HepG2 (cell line): Measurements from ENCODE around the gene CD9. TPM values are rescaled to one million over a fixed set of nuclear protein-coding genes. Genes with fewer than 3 reads are reported as not detected.
A peak's percentile ranks its signal among the peaks of the same experiment; 100 is the strongest.

Experiments used
- ADNP ChIP-seq: sonication (generic); formaldehyde crosslinking; IDR thresholded peaks from 2 replicates; pipeline ENCODE4 v1.4.0; 2020; ENCODE audit warnings: missing genetic modification reagents
- EEA1 ChIP-seq: sonication (generic); formaldehyde crosslinking; IDR thresholded peaks from 2 replicates; pipeline ENCODE4 v1.5.1; 2020; ENCODE audit warnings: mild to moderate bottlenecking, missing genetic modification reagents, borderline replicate concordance
- HNRNPLL ChIP-seq: fragments of 200-400 bp; formaldehyde crosslinking; IDR thresholded peaks from 2 replicates; pipeline ENCODE4 v1.6.1; 2017; ENCODE audit warnings: mild to moderate bottlenecking, low read depth, low read length; ENCODE audit not compliant: poor library complexity, severe bottlenecking
- KLF15 ChIP-seq: sonication (generic); formaldehyde crosslinking; IDR thresholded peaks from 2 replicates; pipeline ENCODE4 v1.8.1; 2023; ENCODE audit warnings: borderline replicate concordance, mild to moderate bottlenecking, inconsistent platforms, missing genetic modification reagents, mixed read lengths
- MBD4 ChIP-seq: IDR thresholded peaks from 2 replicates; pipeline ENCODE4 v1.6.1; 2012; ENCODE audit warnings: low read length, inconsistent platforms, borderline replicate concordance
- MED8 ChIP-seq: sonication (generic); formaldehyde crosslinking; IDR thresholded peaks from 2 replicates; pipeline ENCODE4 v1.8.1; 2023; ENCODE audit warnings: mild to moderate bottlenecking, missing genetic modification reagents; ENCODE audit not compliant: insufficient replicate concordance
- NFRKB ChIP-seq: fragments of 450-650 bp; IDR thresholded peaks from 2 replicates; pipeline ENCODE4 v1.6.1; 2017
- PHF5A ChIP-seq: IDR thresholded peaks from one replicate; pipeline ENCODE4 v1.6.1; 2018; ENCODE audit warnings: low read depth, missing genetic modification reagents; ENCODE audit not compliant: unreplicated experiment
- POLR2AphosphoS2 ChIP-seq: IDR thresholded peaks from 2 replicates; pipeline ENCODE4 v1.6.1; 2011; ENCODE audit warnings: low read depth, low read length, improper control_type of control experiment
- RARA ChIP-seq: IDR thresholded peaks from 2 replicates; pipeline ENCODE4 v1.6.1; 2016; ENCODE audit warnings: missing genetic modification reagents, missing compliant biosample characterization
- REST ChIP-seq, 2 experiments: IDR thresholded peaks; 2 replicates each; pipeline ENCODE4 v1.6.1; 2011 to 2012; ENCODE audit warnings: low read length in 2 of 2, borderline replicate concordance in 1 of 2, low read depth in 1 of 2, mild to moderate bottlenecking in 1 of 2, moderate library complexity in 1 of 2
- SAP130 ChIP-seq: IDR thresholded peaks from 2 replicates; pipeline ENCODE4 v1.6.1; 2016; ENCODE audit warnings: low read depth
- SSRP1 ChIP-seq: IDR thresholded peaks from 2 replicates; pipeline ENCODE4 v1.6.1; 2016; ENCODE audit warnings: control low read depth
- YY1 ChIP-seq: IDR thresholded peaks from 2 replicates; pipeline ENCODE4 v1.6.1; 2011; ENCODE audit warnings: low read length, low read depth, moderate library complexity, mild to moderate bottlenecking; ENCODE audit not compliant: insufficient read depth, insufficient replicate concordance
- ZBTB21 ChIP-seq: sonication (generic); formaldehyde crosslinking; IDR thresholded peaks from 2 replicates; pipeline ENCODE4 v1.4.0; 2020; ENCODE audit warnings: missing genetic modification reagents
- ZIK1 ChIP-seq: sonication (generic); formaldehyde crosslinking; IDR thresholded peaks from 2 replicates; pipeline ENCODE4 v1.5.0; 2020; ENCODE audit warnings: mild to moderate bottlenecking, low read depth, missing genetic modification reagents, borderline replicate concordance
- ZKSCAN8 ChIP-seq: IDR thresholded peaks from 2 replicates; pipeline ENCODE4 v1.6.1; 2016; ENCODE audit warnings: borderline replicate concordance, missing genetic modification reagents, missing compliant biosample characterization
- ZNF160 ChIP-seq: sonication (generic); formaldehyde crosslinking; IDR thresholded peaks from 2 replicates; pipeline ENCODE4 v1.8.0; 2022; ENCODE audit warnings: mild to moderate bottlenecking, inconsistent platforms, missing genetic modification reagents
- ZNF749 ChIP-seq: sonication (generic); formaldehyde crosslinking; IDR thresholded peaks from 2 replicates; pipeline ENCODE4 v1.8.0; 2022; ENCODE audit warnings: mild to moderate bottlenecking, missing genetic modification reagents, moderate library complexity, borderline replicate concordance
- polyA plus RNA-seq, 8 experiments: library from polyadenylated mRNA; depleted of rRNA in 3 of 8; stranded (reverse) in 7 of 8; unstranded in 1 of 8; fragments of >200 nt; fragmentation: Illumina TruSeq in 4 of 8; extraction: Trizol in 4 of 8; gene quantifications; 2 replicates each; pipeline versions ENCODE4 v1.2.1 to v1.2.3, GENCODE V29; 2011 to 2016; ENCODE audit warnings: low read depth in 4 of 8, missing spikeins in 1 of 8, mixed read lengths in 1 of 8; ENCODE audit not compliant: insufficient read depth in 1 of 8
- total RNA-seq, 5 experiments: library from RNA; depleted of rRNA; stranded (reverse); fragments of >200 nt; fragmentation: Illumina TruSeq; extraction: Trizol; gene quantifications; 2 replicates each; pipeline ENCODE4 v1.2.3, GENCODE V29; 2016; ENCODE audit warnings: low read depth in 1 of 5
- TF ChIP-seq, protein P1 (sequence below): IDR thresholded peaks from 2 replicates; pipeline ENCODE4 v1.6.1; 2016
- TF ChIP-seq, protein P2 (sequence below): sonication (generic); formaldehyde crosslinking; IDR thresholded peaks from 2 replicates; pipeline ENCODE4 v1.4.0; 2020; ENCODE audit warnings: mild to moderate bottlenecking, missing genetic modification reagents
- TF ChIP-seq, protein P3 (sequence below): sonication (generic); formaldehyde crosslinking; IDR thresholded peaks from 2 replicates; pipeline ENCODE4 v1.9.0; 2021; ENCODE audit warnings: missing genetic modification reagents, borderline replicate concordance
- TF ChIP-seq, protein P4 (sequence below): sonication (generic); formaldehyde crosslinking; IDR thresholded peaks from 2 replicates; pipeline ENCODE4 v1.4.0; 2020; ENCODE audit warnings: missing genetic modification reagents

The CD9 gene
- total and polyA plus RNA-seq, 2 of the 13 experiments (the other 11 are each of a cell fraction or from before 2014, with no cell fraction given), result 5.8 to 38.3 TPM

DNA sequence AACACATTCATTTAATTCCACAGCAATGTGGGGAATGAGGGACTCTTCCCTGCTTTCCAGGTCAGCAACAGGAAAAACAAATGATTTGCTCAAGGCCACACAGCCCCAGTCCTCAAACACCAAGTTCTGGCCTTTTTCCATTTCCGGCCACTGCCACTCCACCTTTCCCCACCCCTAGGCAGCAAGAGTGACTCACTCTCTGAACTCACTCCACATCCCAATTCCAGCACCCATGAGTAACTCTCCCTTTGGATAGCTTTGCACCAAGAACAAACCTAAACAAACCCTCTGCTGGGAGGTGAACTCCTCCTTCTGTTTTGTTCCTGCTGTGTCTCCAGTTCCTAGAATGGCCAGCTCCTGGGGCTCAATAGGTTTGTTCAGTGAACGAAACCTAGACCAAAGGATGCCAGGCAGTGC, 79.9 kb downstream of the CD9 start (continued):
- TF ChIP-seq REST (IDR thresholded peaks at IDR 0.05; ENCODE audit: borderline replicate concordance in 1 of 2, low read depth in 1 of 2, low read length in 2 of 2) (no peak), SAP130 (CRISPR knock-in tag) (peak; percentile 78), ZKSCAN8 (CRISPR knock-in tag) (peak; percentile 25; the same call in 1 of the 2 replicates), SSRP1 (no peak), MBD4 (no peak), HNRNPLL (no peak), NFRKB (no peak), PHF5A (CRISPR knock-in tag) (peak; percentile 39), EEA1 (no peak), MED8 (CRISPR knock-in tag) (no peak), RARA (CRISPR knock-in tag) (peak; percentile 83), ZBTB21 (no peak), POLR2AphosphoS2 (no peak), ADNP (CRISPR knock-in tag) (no peak), YY1 (no peak), KLF15 (CRISPR knock-in tag) (no peak), ZNF160 (no peak), ZNF749 (no peak), ZIK1 (CRISPR knock-in tag) (no peak)
- TF ChIP-seq, protein P1, sequence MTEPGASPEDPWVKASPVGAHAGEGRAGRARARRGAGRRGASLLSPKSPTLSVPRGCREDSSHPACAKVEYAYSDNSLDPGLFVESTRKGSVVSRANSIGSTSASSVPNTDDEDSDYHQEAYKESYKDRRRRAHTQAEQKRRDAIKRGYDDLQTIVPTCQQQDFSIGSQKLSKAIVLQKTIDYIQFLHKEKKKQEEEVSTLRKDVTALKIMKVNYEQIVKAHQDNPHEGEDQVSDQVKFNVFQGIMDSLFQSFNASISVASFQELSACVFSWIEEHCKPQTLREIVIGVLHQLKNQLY, result no peak; the same call in 1 of the 2 replicates
- TF ChIP-seq, protein P2, sequence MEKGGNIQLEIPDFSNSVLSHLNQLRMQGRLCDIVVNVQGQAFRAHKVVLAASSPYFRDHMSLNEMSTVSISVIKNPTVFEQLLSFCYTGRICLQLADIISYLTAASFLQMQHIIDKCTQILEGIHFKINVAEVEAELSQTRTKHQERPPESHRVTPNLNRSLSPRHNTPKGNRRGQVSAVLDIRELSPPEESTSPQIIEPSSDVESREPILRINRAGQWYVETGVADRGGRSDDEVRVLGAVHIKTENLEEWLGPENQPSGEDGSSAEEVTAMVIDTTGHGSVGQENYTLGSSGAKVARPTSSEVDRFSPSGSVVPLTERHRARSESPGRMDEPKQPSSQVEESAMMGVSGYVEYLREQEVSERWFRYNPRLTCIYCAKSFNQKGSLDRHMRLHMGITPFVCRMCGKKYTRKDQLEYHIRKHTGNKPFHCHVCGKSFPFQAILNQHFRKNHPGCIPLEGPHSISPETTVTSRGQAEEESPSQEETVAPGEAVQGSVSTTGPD (CRISPR knock-in tag), result no peak
- TF ChIP-seq, protein P3, sequence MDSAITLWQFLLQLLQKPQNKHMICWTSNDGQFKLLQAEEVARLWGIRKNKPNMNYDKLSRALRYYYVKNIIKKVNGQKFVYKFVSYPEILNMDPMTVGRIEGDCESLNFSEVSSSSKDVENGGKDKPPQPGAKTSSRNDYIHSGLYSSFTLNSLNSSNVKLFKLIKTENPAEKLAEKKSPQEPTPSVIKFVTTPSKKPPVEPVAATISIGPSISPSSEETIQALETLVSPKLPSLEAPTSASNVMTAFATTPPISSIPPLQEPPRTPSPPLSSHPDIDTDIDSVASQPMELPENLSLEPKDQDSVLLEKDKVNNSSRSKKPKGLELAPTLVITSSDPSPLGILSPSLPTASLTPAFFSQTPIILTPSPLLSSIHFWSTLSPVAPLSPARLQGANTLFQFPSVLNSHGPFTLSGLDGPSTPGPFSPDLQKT (CRISPR knock-in tag), result no peak
- TF ChIP-seq, protein P4, sequence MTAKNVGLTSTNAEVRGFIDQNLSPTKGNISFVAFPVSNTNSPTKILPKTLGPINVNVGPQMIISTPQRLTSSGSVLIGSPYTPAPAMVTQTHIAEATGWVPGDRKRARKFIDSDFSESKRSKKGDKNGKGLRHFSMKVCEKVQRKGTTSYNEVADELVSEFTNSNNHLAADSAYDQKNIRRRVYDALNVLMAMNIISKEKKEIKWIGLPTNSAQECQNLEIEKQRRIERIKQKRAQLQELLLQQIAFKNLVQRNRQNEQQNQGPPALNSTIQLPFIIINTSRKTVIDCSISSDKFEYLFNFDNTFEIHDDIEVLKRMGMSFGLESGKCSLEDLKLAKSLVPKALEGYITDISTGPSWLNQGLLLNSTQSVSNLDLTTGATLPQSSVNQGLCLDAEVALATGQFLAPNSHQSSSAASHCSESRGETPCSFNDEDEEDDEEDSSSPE, result no peak; the same call in 1 of the 2 replicates
